ENCODE results near the gene SYCE1. TPM values are rescaled to one million over a fixed set of nuclear protein-coding genes. Genes with fewer than 3 reads are reported as not detected.

SYCE1 gene
- polyA plus RNA-seq, 1 donor from 2014 or later, result not detected

- H3K9ac ChIP-seq (ENCODE audit: low read length), result no peak overlapping the region
- no peaks in the 10 kb centered on the region for H3K36me3 ChIP-seq (ENCODE audit: insufficient read depth, low read length)
- H3K4me3 ChIP-seq (ENCODE audit: low read length), result no peak overlapping the region
- peaks cover 3% of the 10 kb centered on the region for H3K9me3 ChIP-seq (ENCODE audit: low read length)
- no peak overlapping the region for H3K4me2 ChIP-seq (ENCODE audit: low read length)
- no peaks in the 10 kb centered on the region for H3K27me3 ChIP-seq (ENCODE audit: insufficient read depth, low read depth, low read length)
- no peaks in the 10 kb centered on the region for H3K79me2 ChIP-seq (replicated peaks; ENCODE audit: insufficient read depth, low read length)
- TF ChIP-seq REST (IDR thresholded peaks at IDR 0.05; ENCODE audit: borderline replicate concordance) (no peak), RAD21 (conservative IDR thresholded peaks at IDR 0.05) (no peak), SMC3 (conservative IDR thresholded peaks at IDR 0.05; ENCODE audit: poor library complexity) (no peak), CTCF (IDR thresholded peaks at IDR 0.05; ENCODE audit: poor library complexity, severe bottlenecking) (no peak), EP300 (conservative IDR thresholded peaks at IDR 0.05; ENCODE audit: poor library complexity, severe bottlenecking) (no peak), EZH2 (IDR thresholded peaks at IDR 0.05; ENCODE audit: borderline replicate concordance, insufficient read depth, low read length, poor library complexity, severe bottlenecking) (no peak), MXI1 (conservative IDR thresholded peaks at IDR 0.05; ENCODE audit: poor library complexity, severe bottlenecking) (no peak), TAF1 (IDR thresholded peaks at IDR 0.05; ENCODE audit: low read depth) (no peak), POLR2AphosphoS5 (IDR thresholded peaks at IDR 0.05) (no peak)
- H3K9me2 ChIP-seq (ENCODE audit: insufficient read depth, low read length), result no peaks in the 10 kb centered on the region
- H4K20me1 ChIP-seq (ENCODE audit: insufficient read depth), result no peaks in the 10 kb centered on the region
- H3F3A ChIP-seq (ENCODE audit: insufficient read depth, low read length, poor library complexity, severe bottlenecking), result no peaks in the 10 kb centered on the region
- H3K27ac ChIP-seq (ENCODE audit: low read length), result no peak overlapping the region
- no peak overlapping the region for H2AFZ ChIP-seq (ENCODE audit: low read depth, low read length)
Measured at GRCh38 chr10:133529576-133529946, 35.8 kb downstream of the SYCE1 start.

- no peaks in the 10 kb centered on the region for H3K36me3 ChIP-seq (ENCODE audit: insufficient read depth, low read length)
- H3K79me2 ChIP-seq (replicated peaks; ENCODE audit: insufficient read depth, low read length), result no peaks in the 10 kb centered on the region
- no peak overlapping the region for H3K4me2 ChIP-seq (ENCODE audit: low read length)
- no peaks in the 10 kb centered on the region for H4K20me1 ChIP-seq (ENCODE audit: insufficient read depth)
- H3K9me3 ChIP-seq (ENCODE audit: low read length), result peaks cover 3% of the 10 kb centered on the region
- H3K27ac ChIP-seq (ENCODE audit: low read length), result no peak overlapping the region
- H3F3A ChIP-seq (ENCODE audit: insufficient read depth, low read length, poor library complexity, severe bottlenecking), result no peaks in the 10 kb centered on the region
- no peak overlapping the region for H3K9ac ChIP-seq (ENCODE audit: low read length)
- H3K9me2 ChIP-seq (ENCODE audit: insufficient read depth, low read length), result no peaks in the 10 kb centered on the region
- H3K27me3 ChIP-seq (ENCODE audit: insufficient read depth, low read depth, low read length), result no peaks in the 10 kb centered on the region
- no peak for TF ChIP-seq SMC3 (conservative IDR thresholded peaks at IDR 0.05; ENCODE audit: poor library complexity)
- no peak for TF ChIP-seq EP300 (conservative IDR thresholded peaks at IDR 0.05; ENCODE audit: poor library complexity, severe bottlenecking)
- H2AFZ ChIP-seq (ENCODE audit: low read depth, low read length), result no peak overlapping the region
- H3K4me3 ChIP-seq (ENCODE audit: low read length), result no peak overlapping the region
Measured at GRCh38 chr10:133528845-133529575, 36.4 kb downstream of the SYCE1 start.

Measured in neural cell (in vitro differentiated cells).